Endothelial cell of umbilical vein (primary cell): ENCODE data around the gene NCAN. TPM values are rescaled to one million over a fixed set of nuclear protein-coding genes. Genes with fewer than 3 reads are reported as not detected.

Experiments
- BruUV-seq: library from RNA; stranded (reverse); fragments of 400-500 nt; replicated peaks from 2 replicates; lab custom pipeline; 2021; lab: Mats Ljungman, UMichigan
- CTCF ChIA-PET: fragments of 300-600, 350-600 bp; sonication (Branson Sonifier 250); formaldehyde crosslinking; loops from one replicate; lab custom pipeline; 2021; ENCODE audit warnings: antibody characterized with exemption, inconsistent platforms; lab: Charles Lee
- POLR2A ChIA-PET: fragments of 300-600, 350-600 bp; sonication (Branson Sonifier 250); formaldehyde crosslinking; loops from one replicate; lab custom pipeline; 2021; ENCODE audit warnings: antibody characterized with exemption, inconsistent platforms; lab: Charles Lee
- DNase-seq: peaks from one replicate; pipeline ENCODE4 v3.0.0-alpha.2; 2011; ENCODE audit warnings: low read depth, low spot score
- FAIRE-seq: peaks from 2 replicates; lab custom pipeline; 2011; peaks lifted over from hg19 to GRCh38; lab: Jason Lieb, UNC
- H2AFZ ChIP-seq: 2 replicates; pipeline ENCODE4 v1.6.0; 2012; ENCODE audit warnings: low read depth, low read length, control low read depth, inconsistent platforms
- H3K27ac ChIP-seq: 2 replicates; pipeline ENCODE4 v1.5.1; 2011; ENCODE audit warnings: low read depth, mild to moderate bottlenecking, control low read depth, low read length, moderate library complexity; ENCODE audit not compliant: insufficient read depth
- H3K27me3 ChIP-seq, 2 experiments: 2 replicates each; pipeline versions ENCODE4 v1.6.0 to v1.6.1; 2011; ENCODE audit warnings: low read length in 2 of 2, mixed read lengths in 1 of 2; ENCODE audit not compliant: control insufficient read depth in 2 of 2, insufficient read depth in 2 of 2
- H3K36me3 ChIP-seq, 2 experiments: 2 replicates in 1 of 2; 3 replicates in 1 of 2; pipeline ENCODE4 v1.5.1; 2011; ENCODE audit warnings: low read length in 2 of 2, mild to moderate bottlenecking in 1 of 2, moderate library complexity in 1 of 2; ENCODE audit not compliant: control insufficient read depth in 2 of 2, insufficient read depth in 2 of 2; ENCODE audit errors: extremely low read depth in 1 of 2
- H3K4me1 ChIP-seq: 3 replicates; pipeline ENCODE4 v1.5.1; 2011; ENCODE audit warnings: mild to moderate bottlenecking, low read length; ENCODE audit not compliant: control insufficient read depth, insufficient read depth; ENCODE audit errors: extremely low read depth
- H3K4me2 ChIP-seq: 2 replicates; pipeline ENCODE4 v1.6.1; 2011; ENCODE audit warnings: low read length, control low read depth, mixed read lengths; ENCODE audit not compliant: insufficient read depth
- H3K4me3 ChIP-seq, 3 experiments: fragments of 200-600 bp in 1 of 3; sonication (generic), shearing (Covaris generic) in 1 of 3; replicated peaks in 1 of 3; 2 replicates each; pipeline ENCODE4 v1.5.1; 2011 to 2016; ENCODE audit warnings: control low read depth in 3 of 3, low read length in 3 of 3, mild to moderate bottlenecking in 2 of 3, inconsistent platforms in 1 of 3, low read depth in 1 of 3, moderate library complexity in 1 of 3; ENCODE audit not compliant: insufficient read depth in 1 of 3
- H3K79me2 ChIP-seq: 2 replicates; pipeline ENCODE4 v1.6.0; 2012; ENCODE audit warnings: low read length, inconsistent platforms; ENCODE audit not compliant: control insufficient read depth, insufficient read depth
- H3K9ac ChIP-seq: replicated peaks from 2 replicates; pipeline ENCODE3; 2011; ENCODE audit warnings: low read length, control low read depth; ENCODE audit not compliant: insufficient read depth; ENCODE audit errors: extremely low read depth
- H3K9me1 ChIP-seq: replicated peaks from 3 replicates; pipeline ENCODE4 v1.6.0; 2011; ENCODE audit warnings: mild to moderate bottlenecking, low read length; ENCODE audit not compliant: control insufficient read depth, insufficient read depth; ENCODE audit errors: extremely low read depth
- H3K9me3 ChIP-seq: replicated peaks from 2 replicates; pipeline ENCODE4 v1.5.1; 2012; ENCODE audit warnings: low read length, inconsistent platforms; ENCODE audit not compliant: control insufficient read depth, insufficient read depth
- H4K20me1 ChIP-seq: replicated peaks from 2 replicates; pipeline ENCODE3; 2011; ENCODE audit warnings: mild to moderate bottlenecking, low read length; ENCODE audit not compliant: control insufficient read depth, insufficient read depth; ENCODE audit errors: extremely low read depth
- CTCF ChIP-seq, 2 donors: IDR thresholded peaks; 1 replicate in 1 of 2; 2 replicates in 1 of 2; pipeline ENCODE4 v1.5.1; 2011; ENCODE audit warnings: low read length in 2 of 2, mild to moderate bottlenecking in 2 of 2, moderate library complexity in 2 of 2, control low read depth in 1 of 2, inconsistent platforms in 1 of 2, low read depth in 1 of 2; ENCODE audit not compliant: insufficient read depth in 1 of 2; ENCODE audit errors: extremely low read depth in 1 of 2
- EZH2 ChIP-seq: IDR thresholded peaks from 2 replicates; pipeline ENCODE4 v1.6.1; 2012; ENCODE audit warnings: borderline replicate concordance, low read depth, mild to moderate bottlenecking, moderate library complexity, low read length, inconsistent platforms; ENCODE audit not compliant: severe bottlenecking
- GATA2 ChIP-seq: IDR thresholded peaks from 2 replicates; pipeline ENCODE4 v1.7.0; 2011; ENCODE audit warnings: low read depth, mild to moderate bottlenecking, moderate library complexity, mixed read lengths, low read length; ENCODE audit not compliant: insufficient read length, insufficient read depth
- JUN ChIP-seq: IDR thresholded peaks from 2 replicates; pipeline ENCODE4 v1.6.1; 2011; ENCODE audit warnings: borderline replicate concordance, low read depth; ENCODE audit not compliant: insufficient read length, insufficient read depth
- MAX ChIP-seq: IDR thresholded peaks from 2 replicates; pipeline ENCODE4 v1.6.1; 2011; ENCODE audit not compliant: insufficient read depth, insufficient read length
- MYC ChIP-seq: IDR thresholded peaks from one replicate; pipeline ENCODE4 v1.6.1; 2011; ENCODE audit warnings: mild to moderate bottlenecking, low read depth, low read length
- POLR2A ChIP-seq: IDR thresholded peaks from 2 replicates; pipeline ENCODE4 v1.6.1; 2012; ENCODE audit warnings: low read depth, mild to moderate bottlenecking, control low read depth, low read length
- POLR2AphosphoS5 ChIP-seq: IDR thresholded peaks from 2 replicates; pipeline ENCODE4 v1.6.1; 2012; ENCODE audit warnings: low read depth, mild to moderate bottlenecking, control low read depth, low read length, moderate library complexity; ENCODE audit not compliant: insufficient read depth
- dilution Hi-C: fragments of 300-500 bp; cut with MboI; formaldehyde crosslinking; loops from one replicate; pipeline ENCODE4 v1.15.0; 2019; ENCODE audit warnings: low sequenced_read_pairs; ENCODE audit not compliant: extremely low pct_ligation_motif_present
- intact Hi-C: fragments of 100-400 bp; cut with micrococcal nuclease; formaldehyde crosslinking; loops from one replicate; pipeline ENCODE4 v1.10.0; 2022
- polyA plus RNA-seq, 4 experiments: library from polyadenylated mRNA; depleted of rRNA in 3 of 4; stranded (reverse) in 3 of 4; unstranded in 1 of 4; fragments of >200 nt; gene quantifications; 2 replicates each; pipeline versions ENCODE4 v1.2.1 to v1.2.3, GENCODE V29; 2011 to 2012; ENCODE audit warnings: missing spikeins in 1 of 4
- total RNA-seq: library from RNA; stranded (reverse); gene quantifications from 2 replicates; pipeline ENCODE4 v1.2.3, GENCODE V29; 2021

Gene NCAN
- total and polyA plus RNA-seq, 2 donors (not counting 3 experiments of a cell fraction or from before 2014, with no cell fraction given) = not detected

- H3K4me2 ChIP-seq = no peak overlapping the region
- H3K79me2 ChIP-seq = no peaks in the 10 kb centered on the region
- H3K9me3 ChIP-seq = no peaks in the 10 kb centered on the region
- H4K20me1 ChIP-seq = no peaks in the 10 kb centered on the region
- dilution Hi-C loops (no loop called here), intact Hi-C loops (no loop called here)
- H3K9me1 ChIP-seq = no peaks in the 10 kb centered on the region
- peaks cover 29 to 30% of the 10 kb centered on the region in 2 experiments for H3K27me3 ChIP-seq
- H3K9ac ChIP-seq = no peak overlapping the region
- H3K4me3 ChIP-seq = no peak overlapping the region
- H3K27ac ChIP-seq = no peak overlapping the region
- H3K36me3 ChIP-seq = no peaks in the 10 kb centered on the region
- peak; percentile 66 for FAIRE-seq
- ChIA-PET POLR2A (no interaction called here), CTCF (interaction anchor here (1.6 kb wide), 1 partner anchor 83 kb away, joined by 3 read pairs; no protein-coding TSS in a partner anchor)
- no TSS peak for BruUV-seq
- peak; percentile 18 for DNase-seq
- H2AFZ ChIP-seq = no peak overlapping the region
- TF ChIP-seq CTCF (IDR thresholded peaks at IDR 0.05; ENCODE audit: extremely low read depth in 1 of 2, insufficient read depth in 1 of 2, low read depth in 1 of 2, low read length in 2 of 2) = no peak
- no peak for TF ChIP-seq MYC
- no peak for TF ChIP-seq GATA2
- TF ChIP-seq JUN = no peak
- TF ChIP-seq MAX = peak; percentile 24
- TF ChIP-seq EZH2 = no peak
- no peak for TF ChIP-seq POLR2AphosphoS5
- TF ChIP-seq POLR2A = no peak
- H3K4me1 ChIP-seq = no peaks in the 10 kb centered on the region
Measured at GRCh38 chr19:19259741-19260140, 48.0 kb downstream of the NCAN start.
